NCI-H2107 treated with DMSO at 0.1 percent for 48 hours (cell line): ENCODE results near the gene TOP2B.

ENCODE experiments used
- DNase-seq: peaks from one replicate; lab custom pipeline; 2025; ENCODE audit not compliant: unreplicated experiment; lab: John Stamatoyannopoulos, UW

TOP2B gene

DNA sequence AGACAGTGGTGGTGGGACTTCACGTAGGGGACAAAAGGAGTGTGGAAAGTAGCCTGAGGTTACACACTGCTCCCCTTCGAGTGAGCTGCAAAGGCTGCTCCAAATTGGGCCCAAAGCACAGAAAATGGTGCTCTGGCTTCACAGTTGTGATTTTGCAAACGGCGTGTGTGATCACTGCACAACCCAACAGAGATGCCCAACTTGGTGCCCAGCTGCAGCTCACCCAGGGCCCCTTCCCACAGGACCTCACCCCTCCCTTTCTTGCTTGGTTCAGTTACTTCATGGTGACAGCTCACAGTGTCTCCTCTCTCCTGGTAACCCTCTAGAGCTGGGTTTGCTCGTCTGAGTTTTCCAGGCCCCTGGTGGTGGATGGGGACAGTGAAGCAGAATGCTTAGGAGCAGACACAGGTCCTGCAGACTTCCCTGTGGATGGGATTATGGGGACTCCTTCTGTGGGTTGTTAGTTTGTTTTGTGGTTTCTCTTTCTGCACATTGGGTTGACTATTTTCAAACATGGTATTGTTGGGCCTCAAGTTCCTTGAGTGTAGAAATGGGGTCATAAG, 98.3 kb downstream of the TOP2B start:
- no peak for DNase-seq

DNA sequence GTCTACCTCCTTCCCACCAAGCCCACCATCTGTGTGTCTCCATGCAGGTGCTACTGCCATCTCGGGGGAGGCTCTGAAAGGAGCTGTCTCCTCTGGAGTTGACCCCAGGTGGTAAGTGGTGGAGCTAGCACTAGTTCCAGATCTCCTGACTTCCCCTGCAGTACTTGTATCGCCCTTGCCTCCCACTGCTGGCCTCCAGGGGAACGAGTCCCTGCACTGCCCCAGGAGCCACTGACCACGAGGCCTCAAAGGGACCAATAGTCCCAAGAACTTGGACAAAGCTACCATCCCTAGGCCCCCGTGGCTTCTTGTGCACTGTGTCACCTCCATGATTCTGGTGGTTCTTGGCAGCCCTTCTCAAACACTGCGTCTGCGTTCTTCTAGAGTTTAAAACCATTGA, 98.9 kb downstream of the TOP2B start:
- no peak for DNase-seq

DNA sequence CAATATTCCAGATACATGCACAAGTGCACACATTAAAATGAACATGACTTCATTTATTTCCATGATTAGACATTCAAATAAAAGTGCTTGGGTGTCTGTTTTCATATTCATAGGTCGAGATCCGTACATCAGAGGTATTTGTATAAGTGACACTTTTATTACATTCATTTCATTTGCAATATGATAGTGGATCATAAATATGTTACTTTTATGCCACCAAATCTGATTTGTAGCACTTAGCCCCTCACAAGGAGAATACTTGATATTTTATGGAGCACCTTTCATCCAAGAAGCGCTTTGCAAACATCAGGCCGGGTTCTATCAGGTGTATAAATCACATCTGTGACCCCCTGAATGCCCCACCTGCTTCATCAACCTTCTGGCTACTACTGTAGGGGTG, 100.6 kb downstream of the TOP2B start:
- no peak for DNase-seq

DNA sequence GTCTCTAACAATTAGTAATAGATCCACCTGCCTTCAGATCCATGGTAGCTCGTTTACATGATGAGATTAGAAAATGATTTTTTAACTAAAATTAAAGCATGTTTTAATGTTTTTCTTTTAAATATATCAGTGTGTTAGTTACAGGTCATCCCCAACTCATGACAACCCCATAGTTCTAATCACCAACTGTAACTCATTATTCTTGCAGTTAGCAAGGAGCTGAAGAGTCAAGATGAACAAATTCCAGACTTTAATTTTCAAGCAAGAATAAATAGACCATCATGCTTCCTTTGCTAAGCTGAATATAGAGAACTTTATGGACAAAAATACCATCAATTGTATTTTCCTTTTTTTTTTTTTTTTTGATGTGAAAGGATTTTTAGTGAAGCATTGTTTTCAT, 101.1 kb downstream of the TOP2B start:
- DNase-seq: no peak

DNA sequence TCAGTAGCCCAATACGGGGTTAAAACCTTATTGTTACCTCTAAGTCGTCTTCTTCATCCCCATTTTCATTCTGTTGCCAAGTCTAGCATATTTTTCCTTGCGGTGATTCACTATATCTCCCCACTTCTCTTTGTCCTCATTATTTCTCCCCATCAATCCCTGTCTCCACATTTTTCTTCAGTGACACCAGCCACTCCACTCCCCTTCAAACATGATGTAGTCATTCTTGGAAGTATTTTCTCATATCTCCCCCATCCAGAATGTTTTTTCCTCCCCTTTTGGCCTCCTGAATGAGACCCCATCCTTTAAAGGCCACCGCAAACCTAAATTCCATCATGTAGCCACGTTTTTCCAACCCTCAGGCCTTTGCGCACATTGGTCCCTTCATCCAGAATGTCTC, 105.9 kb downstream of the TOP2B start:
- DNase-seq: no peak

DNA sequence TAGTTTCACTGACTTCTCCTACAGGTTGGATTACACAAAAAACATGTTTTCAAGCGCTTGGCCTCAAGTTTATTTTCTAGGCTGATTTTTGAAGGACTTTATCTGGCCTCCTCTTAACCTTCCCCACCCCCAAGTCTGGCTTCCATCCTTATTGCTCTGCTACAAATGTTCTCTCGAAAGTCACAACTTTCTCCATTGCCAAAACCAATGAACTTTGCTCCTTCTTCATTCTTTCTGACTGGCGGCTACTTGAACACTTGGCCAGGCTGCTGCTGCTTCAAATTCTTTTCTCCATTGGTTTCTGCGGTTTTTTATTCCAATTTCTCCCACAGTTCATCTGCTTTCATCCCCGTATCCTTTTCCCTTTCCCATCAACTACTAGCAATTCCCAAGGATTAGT, 106.6 kb downstream of the TOP2B start:
- DNase-seq: no peak

DNA sequence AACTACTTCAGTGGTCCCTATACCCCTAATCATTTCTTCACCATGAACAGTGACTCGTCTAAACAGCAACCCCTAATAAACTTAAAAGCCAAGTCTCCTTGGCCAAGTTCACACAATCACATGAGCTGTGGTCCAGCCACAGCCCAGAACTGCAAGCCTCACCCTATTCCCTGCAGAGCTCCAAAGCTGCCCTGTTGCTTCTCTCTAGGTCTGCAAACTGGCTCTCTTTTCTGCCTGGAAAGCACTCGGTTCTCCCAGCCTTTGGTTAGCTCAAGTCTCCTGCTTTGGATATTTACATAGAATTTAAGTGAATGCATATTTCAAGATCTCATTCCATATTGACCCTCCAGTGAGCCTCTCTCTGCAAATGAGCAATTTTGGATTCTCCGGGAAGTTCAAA, 107.0 kb downstream of the TOP2B start:
- no peak for DNase-seq

DNA sequence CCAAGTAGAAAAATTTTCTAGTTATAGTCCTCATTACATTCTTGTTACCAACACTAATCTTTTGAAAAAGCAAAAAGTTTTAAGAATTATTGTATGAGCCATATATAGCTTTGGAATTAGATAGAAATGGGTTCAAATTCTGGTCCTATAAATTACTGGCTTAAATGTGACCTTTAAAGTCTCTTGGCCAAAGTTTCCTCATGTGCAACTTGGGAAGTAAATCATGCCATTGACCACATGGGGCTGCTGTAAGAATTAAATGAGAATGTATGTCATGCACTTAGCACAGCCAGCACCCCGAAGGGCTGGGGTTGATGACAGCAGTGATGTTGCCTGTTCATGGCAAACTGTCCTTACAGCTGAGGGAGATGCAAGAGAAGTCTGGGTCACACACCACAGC, 108.3 kb downstream of the TOP2B start:
- DNase-seq: no peak

DNA sequence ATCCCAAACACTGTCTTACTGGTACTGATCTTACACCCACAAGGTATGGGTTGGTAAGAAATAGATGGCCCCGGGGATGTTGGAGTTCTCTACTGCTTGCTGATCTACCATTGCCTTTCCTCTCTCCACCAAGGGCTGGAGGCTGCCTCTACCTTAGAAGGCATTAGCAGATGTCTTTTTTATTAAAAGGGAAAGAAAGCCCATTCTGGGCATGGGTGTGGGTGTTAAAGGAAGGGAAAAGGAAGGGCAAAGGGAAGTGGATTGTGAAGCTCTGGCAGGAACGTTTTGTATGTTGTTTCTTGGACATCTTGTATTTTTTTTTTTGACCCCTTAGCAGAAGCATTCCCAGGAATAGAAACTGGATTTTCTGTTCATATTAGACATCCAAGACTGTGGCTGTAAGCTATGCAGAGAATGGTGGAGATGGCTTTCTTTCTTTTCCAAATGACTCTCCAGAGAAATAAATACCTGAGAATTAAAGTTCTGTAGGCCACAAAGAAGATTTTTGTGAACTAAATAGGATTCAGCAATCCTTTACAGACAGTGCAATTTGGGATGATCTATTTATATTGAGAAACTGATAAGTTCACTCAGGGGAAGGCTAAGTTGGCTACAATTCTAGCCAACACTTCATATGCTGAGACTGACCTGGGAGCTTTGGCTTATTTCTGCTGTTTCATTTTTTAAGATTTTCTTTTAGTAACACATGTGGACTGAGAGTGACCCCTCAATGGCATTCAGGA, 108.8 kb downstream of the TOP2B start:
- DNase-seq: no peak

DNA sequence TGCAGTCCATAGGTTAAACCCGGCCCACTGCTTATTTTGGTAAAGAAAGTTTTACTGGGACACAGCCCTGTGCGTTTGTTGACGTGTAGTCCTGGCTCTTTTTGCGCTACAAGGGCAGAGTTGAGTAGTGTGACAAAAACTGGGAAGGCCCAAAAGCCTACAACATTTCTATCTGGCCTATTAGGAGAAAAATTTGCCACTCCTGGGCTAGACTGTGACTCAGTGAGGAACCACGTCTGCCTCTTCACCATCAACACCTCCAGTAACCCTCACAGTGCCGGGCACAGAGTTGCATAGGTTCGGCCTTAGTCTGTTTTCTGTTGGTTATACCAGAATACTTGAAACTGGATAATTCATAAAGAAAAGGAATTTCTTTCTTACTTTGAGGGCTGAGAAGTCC, 110.3 kb downstream of the TOP2B start:
- no peak for DNase-seq

DNA sequence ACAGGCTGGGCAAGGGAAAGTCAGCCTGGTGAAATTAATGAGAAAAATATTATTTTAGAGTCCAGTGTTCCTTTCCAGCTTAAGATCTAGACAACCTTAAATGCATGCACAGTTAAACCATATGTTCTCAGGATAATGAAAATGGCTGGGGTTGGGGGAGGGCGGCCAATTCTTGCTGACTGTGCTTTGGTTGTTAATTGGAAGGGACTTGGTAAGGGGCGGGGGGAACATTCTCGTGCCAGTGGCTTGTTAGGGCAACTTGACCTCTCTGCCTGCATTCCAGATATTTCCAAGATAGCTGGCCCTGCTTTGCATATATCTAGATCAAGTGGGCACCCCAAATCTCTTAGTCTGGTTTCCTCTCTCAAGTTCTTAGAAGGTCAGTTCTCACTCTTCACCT, 112.5 kb downstream of the TOP2B start:
- DNase-seq: no peak

DNA sequence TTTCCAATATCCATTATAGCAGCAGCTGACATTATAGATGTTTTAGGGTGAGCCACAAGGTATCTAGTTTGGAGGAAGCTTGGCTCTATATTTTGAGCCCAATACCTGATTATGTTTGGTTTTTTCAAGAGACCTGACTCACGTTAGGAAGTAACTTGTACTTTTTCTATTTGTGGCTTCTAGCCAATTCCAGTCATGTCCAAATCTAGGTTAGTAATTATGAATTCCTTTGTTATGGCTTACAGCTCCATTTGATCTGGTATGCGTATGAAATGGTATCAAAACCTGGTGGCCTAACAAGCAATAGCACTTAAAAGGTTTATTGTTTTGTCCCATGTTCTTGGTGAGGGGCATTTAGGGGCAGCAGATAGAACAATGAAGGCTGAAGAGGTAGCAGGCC, 115.9 kb downstream of the TOP2B start:
- no peak for DNase-seq

DNA sequence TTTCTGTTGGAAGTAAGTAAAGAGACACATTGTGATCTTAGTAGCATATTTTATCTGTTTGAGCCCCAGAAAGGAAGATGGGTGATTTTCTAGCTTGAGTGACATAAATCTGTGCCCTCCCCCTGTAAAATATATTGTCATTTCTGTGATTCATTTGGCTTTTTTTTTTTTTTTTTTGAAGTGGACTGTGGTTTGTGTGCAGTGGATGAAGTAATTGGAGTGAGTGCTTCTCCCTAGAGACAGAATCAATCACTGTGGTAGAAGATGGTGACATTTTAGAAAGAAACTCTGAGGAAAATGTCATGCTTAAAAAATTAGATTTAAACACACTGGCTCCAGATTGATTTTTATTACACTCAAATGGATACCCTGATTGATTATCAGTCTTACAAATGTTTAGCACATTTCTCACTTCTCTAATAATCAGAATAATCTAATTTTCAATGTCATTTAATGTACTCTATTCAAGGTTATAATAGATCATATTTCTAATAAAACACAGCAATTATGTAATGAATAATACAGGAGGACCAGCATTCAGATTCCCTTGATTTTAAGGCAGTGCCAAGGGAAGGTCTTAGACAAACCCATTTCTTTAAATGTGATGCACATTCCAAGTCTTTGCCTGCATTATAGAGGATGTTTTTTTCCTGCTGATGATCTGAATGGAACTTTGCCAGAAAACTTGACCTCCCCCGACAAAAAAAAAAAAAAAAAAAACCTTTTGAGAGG, 116.6 kb downstream of the TOP2B start:
- no peak for DNase-seq
